ENCODE results near the gene SMARCA4.

GRCh38 chr19:11070123-11070522, 109.3 kb downstream of the SMARCA4 start:
- TF ChIP-seq POLR2A (IDR thresholded peaks at IDR 0.05) (no peak), CTCF (IDR thresholded peaks at IDR 0.05) (no peak)

All from right lobe of liver (tissue), 4 donors.